ENCODE data around the gene OARD1.
"Not testable (repeated sequence)": the region's sequence is repeated elsewhere in the genome, so short reads cannot be mapped to it uniquely, and the experiment has no call there.

The OARD1 gene

DNA sequence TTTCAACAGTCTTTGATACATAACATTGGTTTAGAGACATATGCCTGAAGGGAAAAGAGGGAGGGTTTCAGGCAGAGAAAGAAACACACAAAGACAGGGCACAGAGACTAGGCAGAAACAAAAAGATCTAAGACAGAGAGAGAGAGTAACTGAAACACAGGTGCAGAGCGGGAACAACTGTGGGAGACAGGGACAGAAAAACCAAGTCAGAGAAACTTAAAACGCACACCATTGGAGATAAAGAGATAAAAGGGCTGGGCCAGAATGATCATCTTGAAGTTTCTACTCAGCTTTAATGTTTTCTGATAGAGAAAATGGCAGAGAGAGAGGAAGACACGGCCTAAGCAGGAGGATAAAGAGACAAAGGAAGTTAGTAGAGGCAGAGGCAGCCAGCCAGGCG lies 44.9 kb downstream of the OARD1 start:
- no peak for DNase-seq (ENCODE audit: low read depth in 4 of 4, low spot score in 1 of 4)

DNA sequence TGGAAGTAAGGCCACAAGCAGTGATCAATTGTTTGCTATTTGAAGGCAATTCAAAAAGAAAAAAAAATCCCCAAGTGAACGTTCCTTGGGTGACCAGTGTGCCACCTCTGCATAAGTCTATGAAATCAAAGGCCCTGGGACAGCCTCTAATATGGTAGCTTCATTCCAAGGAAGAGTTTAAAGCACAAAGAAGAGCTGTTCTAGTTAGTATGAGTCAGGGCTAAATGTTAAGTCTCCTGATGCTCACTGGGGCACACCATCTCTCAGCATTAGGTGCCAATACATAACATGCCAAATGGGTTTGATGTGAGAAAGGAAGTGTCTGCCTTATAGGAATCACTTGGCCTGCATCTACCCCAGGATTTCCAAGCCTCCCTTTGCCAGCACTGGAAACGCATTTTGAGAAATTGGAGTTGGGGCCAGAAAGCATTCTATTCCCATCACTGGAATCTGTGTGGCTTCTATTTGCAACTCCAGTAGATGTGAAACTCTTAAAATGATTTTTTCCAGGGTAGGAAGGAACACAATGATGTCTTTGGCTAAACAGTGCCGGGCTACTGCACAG lies 46.1 kb downstream of the OARD1 start:
- no peak for DNase-seq (ENCODE audit: low read depth in 4 of 4, low spot score in 1 of 4)

DNA sequence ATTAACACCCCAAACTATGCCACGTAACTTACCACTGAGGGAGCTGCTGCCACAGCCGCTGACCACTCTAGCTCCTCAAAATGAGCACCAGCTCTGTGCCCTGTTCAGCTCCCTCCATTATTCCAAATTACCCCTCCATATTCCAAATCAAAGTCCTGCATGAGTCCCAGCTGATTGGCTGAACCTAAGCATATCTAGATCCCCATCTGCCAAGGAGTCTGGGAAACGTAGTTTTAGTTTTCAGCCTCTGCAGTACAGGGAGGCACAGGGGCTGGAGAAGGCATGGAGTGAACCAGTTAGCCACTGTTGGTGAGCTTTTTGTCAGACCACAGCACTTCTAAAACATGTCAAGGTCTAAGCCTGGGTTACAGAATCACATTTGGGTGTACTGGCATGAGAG lies 49.0 kb downstream of the OARD1 start:
- no peak for DNase-seq (ENCODE audit: low read depth in 4 of 4, low spot score in 1 of 4)

DNA sequence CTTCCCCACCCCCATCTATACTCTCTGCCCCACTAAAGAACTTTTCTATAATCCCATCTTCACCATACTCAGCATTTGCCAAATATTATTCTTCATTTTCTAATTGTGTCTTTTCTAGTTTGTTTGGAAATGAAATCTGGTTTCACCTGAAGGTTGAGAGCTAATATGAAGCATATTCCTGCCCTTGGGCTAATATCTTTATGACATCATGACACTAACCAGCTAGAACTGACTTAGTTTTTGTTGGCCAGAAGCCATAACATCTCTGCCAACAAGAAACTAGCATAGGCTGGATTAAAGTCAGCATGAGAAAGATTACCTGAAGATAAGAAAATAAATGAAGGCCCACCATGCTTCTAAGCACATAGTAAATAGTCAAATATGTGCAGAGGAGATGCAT lies 49.9 kb downstream of the OARD1 start:
- no peak for DNase-seq (ENCODE audit: low read depth in 4 of 4, low spot score in 1 of 4)

DNA sequence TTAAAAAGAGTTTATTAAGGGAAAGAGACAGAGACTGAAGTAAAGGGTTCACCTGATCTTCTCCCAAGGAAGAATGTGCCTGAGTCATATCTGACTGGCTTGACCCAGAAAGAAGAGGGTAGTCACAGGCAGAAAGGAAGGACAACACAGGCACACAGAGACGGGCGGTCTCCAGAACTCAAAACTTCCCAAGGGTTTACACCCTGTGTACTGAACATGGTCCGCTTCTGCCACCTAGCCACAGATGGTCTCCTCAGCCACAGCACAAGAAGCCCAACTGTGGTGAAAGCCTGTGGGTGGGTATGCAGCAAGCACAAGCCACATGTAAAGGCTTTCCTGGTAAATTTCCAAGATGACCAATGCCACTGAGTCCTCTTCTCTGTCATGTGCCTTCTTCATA lies 50.3 kb downstream of the OARD1 start:
- DNase-seq (ENCODE audit: low read depth in 4 of 4, low spot score in 1 of 4): no peak

DNA sequence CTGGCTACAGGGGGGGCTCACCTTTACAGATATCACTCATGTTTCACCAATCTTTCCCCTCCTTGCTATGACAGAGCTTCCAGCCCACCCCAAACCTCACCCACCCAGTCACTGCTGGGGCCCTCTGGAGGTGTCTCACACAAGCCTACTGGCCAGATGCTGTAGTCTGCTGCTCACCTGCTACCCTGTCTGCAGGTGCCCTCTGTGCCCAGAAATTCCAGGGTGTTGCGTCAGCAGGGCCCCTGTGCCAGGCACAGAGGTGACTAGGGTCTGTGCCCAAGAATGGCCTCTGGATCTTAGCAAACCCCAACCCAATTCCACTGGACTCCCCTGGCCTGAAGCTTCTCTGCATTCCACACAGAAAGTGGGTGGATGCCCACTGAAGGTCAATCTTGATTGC lies 54.5 kb downstream of the OARD1 start:
- no peak for DNase-seq (ENCODE audit: low read depth in 4 of 4, low spot score in 1 of 4)

DNA sequence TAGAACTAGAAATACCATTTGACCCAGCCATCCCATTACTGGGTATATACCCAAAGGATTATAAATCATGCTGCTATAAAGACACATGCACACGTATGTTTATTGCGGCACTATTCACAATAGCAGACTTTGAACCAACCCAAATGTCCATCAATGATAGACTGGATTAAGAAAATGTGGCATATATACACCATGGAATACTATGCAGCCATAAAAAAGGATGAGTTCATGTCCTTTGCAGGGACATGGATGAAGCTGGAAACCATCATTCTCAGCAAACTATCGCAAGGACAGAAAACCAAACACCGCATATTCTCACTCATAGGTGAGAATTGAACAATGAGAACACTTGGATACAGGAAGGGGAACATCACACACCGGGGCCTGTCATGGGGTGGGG lies 56.3 kb downstream of the OARD1 start:
- DNase-seq (ENCODE audit: low read depth in 4 of 4, low spot score in 1 of 4): not testable (repeated sequence)

DNA sequence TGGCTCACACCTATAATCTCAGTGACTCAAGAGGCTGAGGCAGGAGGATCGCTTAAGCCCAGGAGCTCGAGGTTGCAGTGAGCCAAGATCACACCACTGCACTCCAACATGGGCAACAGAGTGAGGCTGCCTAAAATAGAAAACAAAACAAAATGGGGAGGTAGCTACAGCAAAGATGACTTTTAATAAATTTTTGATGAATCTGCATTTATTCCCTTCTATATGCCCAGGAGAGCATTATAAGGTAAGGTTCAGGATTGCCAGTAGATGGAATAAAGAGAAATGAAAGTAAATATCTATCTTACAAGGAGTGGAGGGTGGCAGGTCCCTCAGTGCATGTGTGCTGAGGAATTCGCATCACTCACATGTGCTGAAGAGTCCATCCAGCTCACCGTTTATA lies 57.4 kb downstream of the OARD1 start:
- no peak for DNase-seq (ENCODE audit: low read depth in 4 of 4, low spot score in 1 of 4)

All from stimulated activated CD4-positive, alpha-beta T cell treated with anti-CD3 and anti-CD28 coated beads, Interleukin-1b, Interleukin-23, amount 100 ng/mL, for 24 hours (primary cell).